Measurements from ENCODE around the gene CDAN1.

Gene CDAN1

GRCh38 chr15:42707068-42707467, 29.9 kb downstream of the CDAN1 start:
- no peak for DNase-seq (ENCODE audit: extremely low read depth, low read depth)
- no peak for TF ChIP-seq CTCF (IDR thresholded peaks at IDR 0.05; ENCODE audit: low read depth, low read length, missing control alignments)
- H3K4me3 ChIP-seq (replicated peaks; ENCODE audit: low read depth, low read length) = no peak overlapping the region

GRCh38 chr15:42705336-42705735, 31.6 kb downstream of the CDAN1 start:
- no peak for DNase-seq (ENCODE audit: extremely low read depth, low read depth)
- TF ChIP-seq CTCF (IDR thresholded peaks at IDR 0.05; ENCODE audit: low read depth, low read length, missing control alignments) = no peak
- no peak overlapping the region for H3K4me3 ChIP-seq (replicated peaks; ENCODE audit: low read depth, low read length)

GRCh38 chr15:42704492-42704926, 32.4 kb downstream of the CDAN1 start:
- H3K4me3 ChIP-seq (replicated peaks; ENCODE audit: low read depth, low read length) = no peak overlapping the region
- DNase-seq (ENCODE audit: extremely low read depth, low read depth) = peak; percentile 22
- peak; percentile 85 for TF ChIP-seq CTCF (IDR thresholded peaks at IDR 0.05; ENCODE audit: low read depth, low read length, missing control alignments)

- no peak for DNase-seq (ENCODE audit: extremely low read depth, low read depth)
- no peak for TF ChIP-seq CTCF (IDR thresholded peaks at IDR 0.05; ENCODE audit: low read depth, low read length, missing control alignments)
- no peak overlapping the region for H3K4me3 ChIP-seq (replicated peaks; ENCODE audit: low read depth, low read length)
Observed at GRCh38 chr15:42696626-42697025, 40.3 kb downstream of the CDAN1 start.

GRCh38 chr15:42695527-42696071, 41.3 kb downstream of the CDAN1 start:
- DNase-seq (ENCODE audit: extremely low read depth, low read depth) = no peak
- TF ChIP-seq CTCF (IDR thresholded peaks at IDR 0.05; ENCODE audit: low read depth, low read length, missing control alignments) = no peak
- no peak overlapping the region for H3K4me3 ChIP-seq (replicated peaks; ENCODE audit: low read depth, low read length)

GRCh38 chr15:42694398-42694797, 42.5 kb downstream of the CDAN1 start:
- no peak overlapping the region for H3K4me3 ChIP-seq (replicated peaks; ENCODE audit: low read depth, low read length)
- no peak for DNase-seq (ENCODE audit: extremely low read depth, low read depth)
- TF ChIP-seq CTCF (IDR thresholded peaks at IDR 0.05; ENCODE audit: low read depth, low read length, missing control alignments) = no peak

- no peak for TF ChIP-seq CTCF (IDR thresholded peaks at IDR 0.05; ENCODE audit: low read depth, low read length, missing control alignments)
- DNase-seq (ENCODE audit: extremely low read depth, low read depth) = no peak
Observed at GRCh38 chr15:42693942-42694341, 43.0 kb downstream of the CDAN1 start.

More at GRCh38 chr15:42693942-42694341, 43.0 kb downstream of the CDAN1 start:
- H3K4me3 ChIP-seq (replicated peaks; ENCODE audit: low read depth, low read length) = no peak overlapping the region

Measured in HFF-Myc (cell line).